ENCODE measurements around the gene SMCO4. TPM values are rescaled to one million over a fixed set of nuclear protein-coding genes. Genes with fewer than 3 reads are reported as not detected.

Gene SMCO4
- total and polyA plus RNA-seq, 2 of the 8 experiments (the other 6 are each of a cell fraction or from before 2014, with no cell fraction given) = 33.2 to 53.9 TPM

DNA sequence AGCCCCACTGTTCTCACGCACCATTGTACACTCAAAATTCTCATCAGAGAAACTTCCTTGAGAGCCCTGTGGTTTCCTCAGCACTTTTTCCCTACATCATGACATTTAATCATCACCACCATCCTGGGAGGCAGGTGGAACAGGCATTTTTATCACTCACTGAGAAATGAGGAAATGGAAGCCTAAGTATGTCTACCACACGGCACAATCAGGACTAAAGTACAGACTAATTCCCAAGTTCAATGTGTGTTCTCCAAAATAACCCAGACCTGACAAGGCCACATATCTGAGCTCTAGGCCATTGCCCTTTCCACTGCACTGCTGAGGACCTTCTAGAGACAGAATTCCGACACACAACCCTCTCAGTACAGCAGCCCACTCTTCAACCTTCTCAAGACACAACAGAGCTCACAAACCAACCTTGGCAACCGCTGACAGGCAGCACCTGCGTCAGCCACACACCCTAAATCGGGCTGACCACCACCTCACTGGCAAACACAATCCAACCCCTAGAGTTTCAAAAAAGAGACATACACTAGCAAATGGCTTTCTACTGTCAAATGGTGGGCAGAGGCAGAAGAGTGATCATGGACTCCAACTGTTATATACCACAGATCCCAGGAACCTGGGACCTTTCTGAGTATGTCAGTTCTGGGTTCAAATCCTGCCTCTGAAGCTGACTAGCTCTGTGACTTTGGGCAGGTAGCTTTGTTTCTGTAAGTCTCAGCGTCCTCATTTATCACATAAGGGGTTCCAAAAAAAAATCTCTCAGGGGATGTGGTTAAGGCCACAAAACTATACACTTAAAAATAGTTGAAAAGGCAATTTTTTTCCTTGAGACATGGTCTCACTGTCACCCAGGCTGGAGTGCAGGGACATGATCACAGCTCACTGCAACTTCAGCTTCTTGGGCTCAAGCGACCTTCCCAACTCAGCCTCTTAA, 16.3 kb downstream of the SMCO4 start (continued):
- TF ChIP-seq, protein P1, sequence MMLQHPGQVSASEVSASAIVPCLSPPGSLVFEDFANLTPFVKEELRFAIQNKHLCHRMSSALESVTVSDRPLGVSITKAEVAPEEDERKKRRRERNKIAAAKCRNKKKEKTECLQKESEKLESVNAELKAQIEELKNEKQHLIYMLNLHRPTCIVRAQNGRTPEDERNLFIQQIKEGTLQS (IDR thresholded peaks at IDR 0.05; ENCODE audit: insufficient read depth, low read depth, low read length) = no peak
- TF ChIP-seq HDAC6 (IDR thresholded peaks at IDR 0.05; ENCODE audit: low read depth, low read length) = no peak
- no peak for TF ChIP-seq POLR2AphosphoS5 (IDR thresholded peaks at IDR 0.05; ENCODE audit: low read depth, low read length)
- no peak for TF ChIP-seq JUN (IDR thresholded peaks at IDR 0.05; ENCODE audit: low read depth, low read length)
